ENCODE data around the gene IQGAP1. TPM values are rescaled to one million over a fixed set of nuclear protein-coding genes. Genes with fewer than 3 reads are reported as not detected.

Gene IQGAP1
- total RNA-seq, 1 experiment from 2014 or later = 106 TPM

GRCh38 chr15:90419206-90419605, 31.2 kb downstream of the IQGAP1 start:
- Mint-ChIP-seq H3K27me3 (ENCODE audit: low read depth) (no peaks in the 10 kb centered on the region), H3K27ac (no peak overlapping the region), H3K4me1 (peaks cover 50% of the 10 kb centered on the region), H3K9me3 (peaks cover 11% of the 10 kb centered on the region), H3K4me3 (no peak overlapping the region), H3K36me3 (peaks cover 9% of the 10 kb centered on the region)
- CTCF ChIA-PET = interaction anchor here (0.5 kb wide), 1 partner anchor 1304 kb away, joined by 3 read pairs; no protein-coding TSS in a partner anchor
- TF ChIP-seq USF1 (CRISPR knock-in tag; IDR thresholded peaks at IDR 0.05) (no peak), ATF2 (CRISPR knock-in tag; IDR thresholded peaks at IDR 0.05; ENCODE audit: borderline replicate concordance, low read depth) (no peak), MXD4 (CRISPR knock-in tag; IDR thresholded peaks at IDR 0.05; ENCODE audit: borderline replicate concordance) (no peak), ZMAT4 (CRISPR knock-in tag; IDR thresholded peaks at IDR 0.05) (no peak), IRF1 (CRISPR knock-in tag; IDR thresholded peaks at IDR 0.05) (no peak), ARID4B (CRISPR knock-in tag; IDR thresholded peaks at IDR 0.05; ENCODE audit: borderline replicate concordance) (no peak), FOXJ3 (CRISPR knock-in tag; IDR thresholded peaks at IDR 0.05; ENCODE audit: borderline replicate concordance) (no peak), NR2C2 (CRISPR knock-in tag; IDR thresholded peaks at IDR 0.05) (no peak), SP1 (CRISPR knock-in tag; conservative IDR thresholded peaks at IDR 0.05) (no peak), CDX4 (CRISPR knock-in tag; IDR thresholded peaks at IDR 0.05; ENCODE audit: borderline replicate concordance) (no peak), FOXP1 (CRISPR knock-in tag; IDR thresholded peaks at IDR 0.05; ENCODE audit: borderline replicate concordance) (no peak), TCF7 (CRISPR knock-in tag; IDR thresholded peaks at IDR 0.05; ENCODE audit: low read depth) (no peak), RORB (CRISPR knock-in tag; IDR thresholded peaks at IDR 0.05) (no peak), CTCF (IDR thresholded peaks at IDR 0.05) (no peak), ZNF416 (CRISPR knock-in tag; IDR thresholded peaks at IDR 0.05) (no peak)
- ATAC-seq (no peak), DNase-seq (ENCODE audit: low spot score) (no peak)
- POLR2A ChIA-PET = no interaction called here

Data from WTC11 (cell line).